Panc1 (cell line): ENCODE data around the gene MRGPRF.

Experiments used
- POLR2AphosphoS5 ChIP-seq: IDR thresholded peaks from 2 replicates; pipeline ENCODE4 v1.6.1; 2012; ENCODE audit warnings: mild to moderate bottlenecking, low read depth, low read length, moderate library complexity
- REST ChIP-seq, 2 experiments: IDR thresholded peaks; 2 replicates each; pipeline ENCODE4 v1.6.1; 2011 to 2012; ENCODE audit warnings: low read depth in 2 of 2, control low read depth in 1 of 2, low read length in 1 of 2, mild to moderate bottlenecking in 1 of 2, moderate library complexity in 1 of 2; ENCODE audit not compliant: insufficient read depth in 1 of 2
- TF ChIP-seq, protein P1 (sequence below): fragments of 450-650 bp; IDR thresholded peaks from 2 replicates; pipeline ENCODE4 v1.5.1; 2017; ENCODE audit warnings: mild to moderate bottlenecking

DNA sequence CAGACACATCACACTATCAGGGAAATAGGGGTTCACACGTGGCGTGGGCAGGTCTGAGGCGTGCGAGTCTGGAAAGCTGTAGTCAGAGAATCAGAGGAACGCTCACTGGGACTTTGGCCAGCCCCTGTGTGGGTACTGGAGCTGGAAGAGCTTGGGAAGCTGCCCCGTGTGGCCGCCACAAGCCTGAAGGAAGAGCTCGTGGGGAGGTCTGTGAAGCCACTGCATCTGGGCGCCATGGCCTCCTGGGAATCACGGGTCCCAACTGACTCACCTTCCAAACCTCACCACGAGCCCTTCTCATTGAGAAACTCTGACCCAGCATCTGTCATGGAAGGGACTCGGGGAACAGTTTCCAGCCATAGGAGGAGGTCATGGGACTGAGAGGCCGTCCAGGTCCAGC is 5.9 kb upstream of the MRGPRF start:
- TF ChIP-seq, protein P1, sequence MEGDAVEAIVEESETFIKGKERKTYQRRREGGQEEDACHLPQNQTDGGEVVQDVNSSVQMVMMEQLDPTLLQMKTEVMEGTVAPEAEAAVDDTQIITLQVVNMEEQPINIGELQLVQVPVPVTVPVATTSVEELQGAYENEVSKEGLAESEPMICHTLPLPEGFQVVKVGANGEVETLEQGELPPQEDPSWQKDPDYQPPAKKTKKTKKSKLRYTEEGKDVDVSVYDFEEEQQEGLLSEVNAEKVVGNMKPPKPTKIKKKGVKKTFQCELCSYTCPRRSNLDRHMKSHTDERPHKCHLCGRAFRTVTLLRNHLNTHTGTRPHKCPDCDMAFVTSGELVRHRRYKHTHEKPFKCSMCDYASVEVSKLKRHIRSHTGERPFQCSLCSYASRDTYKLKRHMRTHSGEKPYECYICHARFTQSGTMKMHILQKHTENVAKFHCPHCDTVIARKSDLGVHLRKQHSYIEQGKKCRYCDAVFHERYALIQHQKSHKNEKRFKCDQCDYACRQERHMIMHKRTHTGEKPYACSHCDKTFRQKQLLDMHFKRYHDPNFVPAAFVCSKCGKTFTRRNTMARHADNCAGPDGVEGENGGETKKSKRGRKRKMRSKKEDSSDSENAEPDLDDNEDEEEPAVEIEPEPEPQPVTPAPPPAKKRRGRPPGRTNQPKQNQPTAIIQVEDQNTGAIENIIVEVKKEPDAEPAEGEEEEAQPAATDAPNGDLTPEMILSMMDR: no peak
- TF ChIP-seq POLR2AphosphoS5 (no peak), REST (IDR thresholded peaks at IDR 0.05; ENCODE audit: insufficient read depth in 1 of 2, low read depth in 2 of 2, low read length in 1 of 2) (no peak)
